Measurements from ENCODE around the gene AK4.
A peak's percentile ranks its signal among the peaks of the same experiment; 100 is the strongest.
"Not testable (repeated sequence)": the region's sequence is repeated elsewhere in the genome, so short reads cannot be mapped to it uniquely, and the experiment has no call there.

The AK4 gene

DNA sequence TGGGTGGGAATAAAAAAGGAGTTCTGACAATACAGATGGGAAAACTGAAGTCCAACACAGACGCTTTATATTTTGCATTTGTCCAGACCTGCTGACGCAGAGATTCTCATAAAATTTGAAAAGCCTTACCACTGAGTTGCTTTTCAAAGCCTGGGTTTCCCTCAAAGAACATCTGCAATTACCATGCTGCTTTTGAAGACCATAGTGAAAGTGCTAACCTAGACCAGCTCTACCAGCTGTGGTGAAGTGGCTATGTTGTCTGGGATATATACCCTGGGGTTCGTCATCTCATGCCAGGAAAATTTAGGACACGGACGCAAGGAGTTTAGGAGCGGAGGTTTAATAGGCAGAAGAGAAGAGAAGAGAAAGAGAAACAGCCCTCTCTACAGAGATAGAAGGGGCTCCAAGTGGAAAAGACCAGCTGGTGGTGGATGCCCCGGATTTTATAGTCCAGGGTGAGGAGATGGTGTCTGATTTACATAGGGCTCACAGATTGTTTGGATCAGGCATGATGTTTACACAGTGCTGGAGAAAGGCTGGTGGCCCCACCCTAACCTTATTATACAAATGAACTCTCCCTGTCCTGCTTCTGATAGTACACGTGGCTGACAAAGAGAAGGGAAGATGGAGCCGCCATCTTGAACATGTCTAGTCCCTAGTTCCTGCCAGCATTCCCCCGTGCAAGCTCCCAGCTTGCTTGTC is 73.8 kb downstream of the AK4 start:
- no peak for DNase-seq

- no peak for DNase-seq
These were observed 74.4 kb downstream of the AK4 start for GRCh38 chr1:65222340-65222940.

DNA sequence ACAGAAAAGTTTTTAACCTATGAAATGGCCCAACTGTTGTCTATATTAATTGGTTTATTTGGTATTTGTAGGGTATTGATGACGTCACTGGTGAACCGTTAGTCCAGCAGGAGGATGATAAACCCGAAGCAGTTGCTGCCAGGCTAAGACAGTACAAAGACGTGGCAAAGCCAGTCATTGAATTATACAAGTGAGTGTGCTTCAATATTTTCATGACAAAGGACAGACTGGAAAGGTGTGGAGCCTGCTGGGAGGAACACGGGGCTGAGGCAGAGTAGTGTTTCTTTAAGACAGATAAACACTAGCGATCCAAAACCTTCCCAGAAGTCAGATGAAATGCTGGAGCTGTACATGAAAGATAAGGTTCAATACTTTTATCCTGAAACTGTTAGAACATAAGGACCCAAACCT is 76.7 kb downstream of the AK4 start:
- no peak for DNase-seq

DNA sequence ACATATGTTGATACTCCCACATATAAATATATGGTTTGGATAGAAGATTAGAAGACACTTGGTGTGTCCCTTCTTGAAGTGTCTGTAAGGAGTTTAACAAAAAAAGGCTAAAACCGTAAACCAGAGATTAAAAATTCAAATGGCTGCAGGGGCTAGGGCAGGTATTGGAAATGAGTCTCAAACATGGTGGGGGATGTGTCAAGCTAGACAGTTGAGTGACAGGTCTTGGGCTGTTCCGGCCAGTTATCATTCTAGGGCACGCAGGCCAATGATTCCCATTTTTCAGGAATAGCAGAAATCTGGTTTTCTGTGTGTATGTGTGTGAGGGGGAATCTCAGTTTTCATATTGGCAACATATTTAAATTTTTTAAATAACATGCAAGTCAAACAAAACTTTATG is 77.2 kb downstream of the AK4 start:
- no peak for DNase-seq

DNA sequence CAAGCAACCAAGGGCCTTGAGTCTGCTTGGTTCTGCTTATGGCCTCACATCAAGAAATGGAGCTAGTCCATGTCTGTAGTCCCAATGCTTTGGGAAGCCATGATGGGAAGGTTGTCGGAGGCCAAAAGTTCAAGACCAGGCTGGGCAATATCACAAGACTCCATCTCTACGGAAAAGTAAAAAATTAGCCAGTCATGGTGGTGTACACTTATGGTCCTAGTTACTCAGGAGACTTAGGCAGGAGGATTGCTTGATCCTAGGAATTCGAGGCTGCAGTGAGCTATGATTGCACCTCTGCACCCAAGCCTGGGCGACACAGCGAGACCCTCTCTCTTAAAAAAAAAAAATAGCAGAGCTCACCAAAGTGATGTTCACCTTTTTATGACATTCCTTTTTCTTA is 81.2 kb downstream of the AK4 start:
- DNase-seq = no peak

DNA sequence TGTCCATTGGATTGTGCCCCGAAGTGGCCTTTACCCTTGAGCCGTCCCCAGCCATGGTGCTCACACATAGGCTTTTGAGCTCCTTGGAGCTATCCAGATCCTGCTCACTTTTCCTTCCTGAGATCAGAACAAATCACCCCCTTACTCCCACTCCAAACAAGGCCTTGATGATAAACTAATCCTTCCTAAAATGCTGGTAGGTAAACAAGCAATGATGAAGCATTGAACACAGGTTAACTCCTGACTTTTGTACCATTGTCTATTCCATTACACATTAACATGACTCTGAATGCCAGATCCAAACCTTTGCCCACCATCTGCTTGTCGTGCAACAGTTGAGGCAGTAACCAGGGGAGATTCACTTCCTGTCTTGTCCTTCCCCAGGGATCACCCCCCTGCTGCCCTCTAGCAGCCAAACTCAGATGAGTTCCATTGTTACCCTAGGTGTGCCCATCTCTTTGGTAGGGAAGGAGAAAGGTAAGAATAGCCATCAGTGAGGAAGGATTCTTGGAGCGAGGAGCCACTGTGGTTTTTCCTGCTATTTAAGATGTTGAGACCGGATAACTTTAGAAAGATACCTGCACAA is 81.8 kb downstream of the AK4 start:
- DNase-seq = no peak

- DNase-seq = no peak
These were observed 82.9 kb downstream of the AK4 start for GRCh38 chr1:65230731-65231481.

- DNase-seq = no peak
These were observed 83.8 kb downstream of the AK4 start for GRCh38 chr1:65231718-65232330.

DNA sequence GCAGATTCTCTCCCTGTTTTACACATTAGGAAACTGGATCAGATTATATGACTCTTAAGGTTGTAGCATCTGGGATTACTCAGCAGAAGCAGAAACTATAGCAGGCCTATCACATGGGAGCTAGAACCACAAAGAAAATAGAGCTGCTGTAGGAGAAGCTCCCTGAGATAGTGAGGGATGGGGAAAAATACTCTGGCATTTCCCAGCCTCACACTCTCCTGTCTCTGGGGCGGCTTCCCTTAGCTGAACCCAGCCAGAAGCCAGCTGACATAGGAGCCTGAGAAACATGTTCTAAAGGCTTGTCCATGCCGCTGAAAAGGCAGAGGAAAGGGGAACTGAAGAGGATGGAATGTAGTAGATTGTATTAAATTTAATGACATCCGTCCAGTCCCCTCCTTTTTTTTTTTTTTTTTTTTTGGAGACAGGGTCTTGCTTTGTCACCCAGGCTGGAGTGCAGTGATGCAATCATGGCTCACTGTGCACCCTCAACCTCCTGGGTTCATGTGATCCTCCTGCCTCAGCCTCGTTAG is 84.5 kb downstream of the AK4 start:
- no peak for DNase-seq

DNA sequence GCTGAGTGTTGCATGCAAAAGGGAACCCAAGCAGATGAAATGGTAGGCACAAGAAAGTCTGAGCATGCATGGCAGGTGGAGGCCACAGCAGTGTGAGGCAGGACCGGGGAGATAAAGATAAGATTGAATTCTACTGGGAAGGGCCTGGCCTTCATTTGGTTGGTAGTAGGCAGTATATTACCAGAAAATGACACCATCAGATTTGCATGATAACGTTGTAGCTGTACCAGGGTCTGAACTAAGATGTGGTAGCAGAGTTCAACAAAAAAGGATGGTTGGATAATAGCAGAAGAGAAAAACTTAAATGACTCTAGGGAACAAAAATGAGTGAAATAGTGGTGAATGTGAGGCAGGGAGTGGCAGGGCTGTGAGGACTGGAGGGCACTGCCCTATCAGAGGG is 85.8 kb downstream of the AK4 start:
- DNase-seq = no peak

- DNase-seq = no peak
These were observed 88.1 kb downstream of the AK4 start for GRCh38 chr1:65235867-65236805.

- not testable (repeated sequence) for DNase-seq
These were observed 89.1 kb downstream of the AK4 start for GRCh38 chr1:65237088-65237487.

DNA sequence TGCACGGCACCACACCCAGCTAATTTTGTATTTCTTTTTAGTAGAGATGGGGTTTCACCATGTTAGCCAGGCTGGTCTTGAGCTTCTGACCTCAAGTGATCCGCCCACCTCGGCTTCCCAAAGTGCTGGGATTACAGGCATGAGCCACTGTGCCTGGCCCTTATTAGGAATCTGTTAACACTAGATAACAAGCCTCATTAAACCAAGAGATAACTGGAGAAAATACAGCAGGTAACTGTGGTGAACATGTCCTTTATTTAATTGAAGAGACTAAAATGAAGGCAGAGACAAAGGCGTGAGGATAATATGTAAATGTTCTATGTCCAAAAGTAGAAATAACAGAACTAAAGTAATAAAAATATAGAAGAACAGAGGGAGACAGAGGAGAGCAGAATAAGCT is 89.5 kb downstream of the AK4 start:
- no peak for DNase-seq

DNA sequence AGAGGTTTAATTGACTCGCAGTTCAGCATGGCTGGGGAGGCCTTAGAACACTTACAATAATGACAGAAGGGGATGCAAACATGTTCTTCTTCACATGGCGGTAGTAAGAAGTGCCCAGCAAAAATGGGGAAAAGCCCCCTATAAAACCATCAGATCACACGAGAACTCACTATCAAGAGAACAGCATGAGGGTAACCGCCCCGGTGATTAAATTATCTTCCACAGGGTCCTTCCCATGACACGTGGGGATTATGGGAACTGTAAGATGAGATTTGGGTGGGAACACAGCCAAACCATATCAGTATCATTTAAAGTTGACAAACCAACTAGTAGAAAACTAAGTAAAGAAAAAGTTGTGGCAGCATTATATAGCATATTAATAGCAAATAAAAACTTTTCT is 90.0 kb downstream of the AK4 start:
- DNase-seq = no peak

- no peak for DNase-seq
These were observed 95.5 kb downstream of the AK4 start for GRCh38 chr1:65243491-65243890.

- DNase-seq = no peak
These were observed 97.3 kb downstream of the AK4 start for GRCh38 chr1:65245295-65245694.

DNA sequence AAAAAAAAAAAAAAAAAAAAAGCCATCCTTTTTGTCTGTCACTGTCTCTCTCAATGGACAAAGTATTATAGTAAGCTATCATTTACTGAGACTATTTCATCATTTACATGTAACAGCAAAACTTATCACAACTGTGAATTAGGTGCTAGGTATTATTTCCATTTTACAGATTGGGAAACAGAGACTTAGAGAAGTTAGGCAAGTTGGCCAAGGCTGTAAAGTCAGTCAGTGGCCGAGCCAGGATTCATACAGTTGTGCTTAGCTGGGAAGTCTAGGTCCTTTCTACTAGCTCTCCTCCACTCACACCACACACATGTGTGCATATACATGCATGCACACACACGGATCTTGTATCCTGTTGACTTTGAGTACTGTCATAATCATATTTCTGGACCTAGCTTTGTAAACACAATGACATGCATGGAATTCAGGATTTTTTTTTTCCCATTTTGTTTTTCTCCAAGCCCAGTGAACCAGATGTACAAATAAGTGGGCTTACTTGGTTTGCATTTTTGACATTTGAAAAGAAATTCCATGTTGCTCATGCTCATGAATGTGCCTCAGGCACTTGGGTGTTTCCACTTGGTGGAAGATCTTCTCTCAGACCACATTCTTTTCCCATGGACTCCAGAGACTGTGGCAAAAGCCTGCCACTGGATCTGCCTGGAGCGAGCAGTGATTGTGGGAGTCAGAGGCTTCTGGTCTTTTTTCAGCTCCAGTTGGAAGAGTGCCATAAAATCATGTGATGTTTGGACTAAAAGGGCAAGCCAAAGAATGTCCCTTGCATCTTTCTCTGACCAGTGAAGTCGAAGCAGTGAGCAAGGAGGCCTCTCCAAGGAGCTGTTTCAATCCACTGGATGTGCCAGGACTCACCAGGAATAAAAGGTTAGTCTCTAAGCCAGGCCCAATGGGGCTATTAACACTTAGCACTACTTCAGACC is 99.7 kb downstream of the AK4 start:
- DNase-seq = no peak

GRCh38 chr1:65250826-65251225 is 102.8 kb downstream of the AK4 start:
- DNase-seq = no peak

DNA sequence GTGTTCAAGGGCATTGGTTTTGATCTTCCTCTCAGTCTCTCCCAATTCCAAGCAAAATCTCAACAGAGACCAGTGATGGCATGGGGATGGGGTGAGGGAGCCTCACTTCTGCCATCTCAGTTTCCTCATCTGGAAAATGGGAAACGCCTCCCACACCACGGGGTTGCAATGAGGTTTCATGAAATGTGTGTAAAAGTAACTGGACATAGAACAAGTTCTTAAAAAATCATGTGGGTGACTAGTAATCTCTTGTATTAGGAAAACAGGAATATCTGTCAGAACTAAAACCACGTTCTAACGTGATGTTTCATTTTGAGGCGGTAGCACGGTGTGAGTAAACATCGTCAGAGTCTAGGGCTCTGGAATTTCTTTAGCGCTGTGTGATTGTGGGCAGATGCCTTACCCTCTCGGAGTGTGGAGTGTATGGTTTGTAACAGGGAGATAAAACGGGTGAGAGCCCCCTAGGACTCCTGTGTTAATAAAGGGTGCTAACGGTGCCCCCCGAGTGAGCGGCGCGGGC is 105.9 kb downstream of the AK4 start:
- DNase-seq = no peak

GRCh38 chr1:65254320-65255034 is 106.5 kb downstream of the AK4 start:
- peak; percentile 88 for DNase-seq
